ENCODE measurements around the gene SETD3. TPM values are rescaled to one million over a fixed set of nuclear protein-coding genes. Genes with fewer than 3 reads are reported as not detected.

The SETD3 gene
- total and polyA plus RNA-seq, 10 of the 15 experiments (the other 5 are each of a cell fraction or from before 2014, with no cell fraction given) = 11.3 to 44.2 (median 36.5) TPM

- Histone ChIP-seq H3K4me2 (ENCODE audit: control insufficient read depth, insufficient read depth) (no peak overlapping the region), H3K27ac (ENCODE audit: control insufficient read depth, insufficient read depth) (no peak overlapping the region), H3K9ac (ENCODE audit: control insufficient read depth, insufficient read depth, low read length) (no peak overlapping the region), H2AFZ (ENCODE audit: control insufficient read depth, low read depth, low read length) (no peak overlapping the region), H3K9me3 (replicated peaks; ENCODE audit: control insufficient read depth, insufficient read depth, low read length) (no peaks in the 10 kb centered on the region), H3K4me3 (no peak overlapping the region), H3K4me1 (ENCODE audit: control insufficient read depth, insufficient read depth, low read length) (no peaks in the 10 kb centered on the region), H3K79me2 (ENCODE audit: control insufficient read depth, insufficient read depth, low read length) (no peaks in the 10 kb centered on the region), H4K20me1 (ENCODE audit: control insufficient read depth, insufficient read depth) (no peaks in the 10 kb centered on the region), H3K36me3 (ENCODE audit: control insufficient read depth in 2 of 2, insufficient read depth in 2 of 2, low read length in 1 of 2) (peaks cover 0 to 3% of the 10 kb centered on the region in 2 experiments; a peak in 2 of 4 replicates), H3K27me3 (replicated peaks in 1 of 2; ENCODE audit: control insufficient read depth in 2 of 2, insufficient read depth in 2 of 2, low read length in 1 of 2) (no peaks in the 10 kb centered on the region)
- CTCF ChIA-PET = interaction anchor here (0.9 to 1.3 kb wide), 4 partner anchors 107 to 116 kb away, joined by 3 to 10 read pairs (median 6); no protein-coding TSS in a partner anchor
- RAD21 ChIA-PET (ENCODE audit: unreplicated experiment) = interaction anchor here (0.6 to 1.1 kb wide), 4 partner anchors 110 to 1647 kb away, joined by 3 to 7 read pairs (median 3); no protein-coding TSS in a partner anchor
- SMC1A ChIA-PET (ENCODE audit: uncharacterized antibody, unreplicated experiment) = interaction anchor here (1.2 kb wide), 1 partner anchor 109 kb away, joined by 4 read pairs; no protein-coding TSS in a partner anchor
- POLR2A ChIA-PET = interaction anchor here (0.6 kb wide), 1 partner anchor 312 kb away, joined by 3 read pairs; no protein-coding TSS in a partner anchor
- FAIRE-seq (no peak), ATAC-seq (peak; percentile 91), DNase-seq (ENCODE audit: low read depth, low spot score) (no peak)
- peak; percentile 30 for TF ChIP-seq RELA (IDR thresholded peaks at IDR 0.05; ENCODE audit: borderline replicate concordance, partially characterized antibody)
- peak; percentile 14; the same call in 1 of the 2 replicates for TF ChIP-seq ZNF24 (IDR thresholded peaks at IDR 0.05)
- peak; percentile 62; the same call in 1 of the 2 replicates for TF ChIP-seq LARP7 (IDR thresholded peaks at IDR 0.05)
- no peak for TF ChIP-seq NFXL1 (IDR thresholded peaks at IDR 0.05; ENCODE audit: borderline replicate concordance)
- peak; percentile 80 for TF ChIP-seq SMARCA5 (IDR thresholded peaks at IDR 0.05)
- peak in 1 of 2 experiments; percentile 27; a peak in 1 of 4 replicates for TF ChIP-seq BHLHE40 (IDR thresholded peaks at IDR 0.05; ENCODE audit: borderline replicate concordance in 1 of 2, low read depth in 2 of 2, low read length in 1 of 2)
- 0 out of 2 replicates have a peak, but pooled peaks have one; percentile 41 for TF ChIP-seq DPF2 (IDR thresholded peaks at IDR 0.05)
- no peak for TF ChIP-seq CHD1 (IDR thresholded peaks at IDR 0.05; ENCODE audit: low read depth, low read length)
- TF ChIP-seq POU2F2 (IDR thresholded peaks at IDR 0.05; ENCODE audit: borderline replicate concordance, low read depth, low read length) = 0 out of 3 replicates have a peak, but pooled peaks have one; percentile 37
- TF ChIP-seq RAD21 (IDR thresholded peaks at IDR 0.05; ENCODE audit: insufficient read depth, low read depth, low read length) = peak; percentile 84
- no peak for TF ChIP-seq ZSCAN29 (IDR thresholded peaks at IDR 0.05)
- TF ChIP-seq CBFB (IDR thresholded peaks at IDR 0.05; ENCODE audit: low read depth) = no peak
- TF ChIP-seq NR2F1 (conservative IDR thresholded peaks at IDR 0.05) = 0 out of 2 replicates have a peak, but pooled peaks have one; percentile 20
- peak; percentile 84 for TF ChIP-seq YY1 (IDR thresholded peaks at IDR 0.05; ENCODE audit: low read depth, low read length)
- no peak for TF ChIP-seq NR2C1 (IDR thresholded peaks at IDR 0.05)
- peak; percentile 97 for TF ChIP-seq SMC3 (IDR thresholded peaks at IDR 0.05; ENCODE audit: borderline replicate concordance, low read length)
- TF ChIP-seq GATAD2B (conservative IDR thresholded peaks at IDR 0.05; ENCODE audit: low read depth) = peak; percentile 75; the same call in 1 of the 2 replicates
- TF ChIP-seq RB1 (IDR thresholded peaks at IDR 0.05; ENCODE audit: borderline replicate concordance) = peak; percentile 53; the same call in 1 of the 2 replicates
- 0 out of 2 replicates have a peak, but pooled peaks have one; percentile 26 for TF ChIP-seq IKZF1 (conservative IDR thresholded peaks at IDR 0.05)
- TF ChIP-seq, protein P1, sequence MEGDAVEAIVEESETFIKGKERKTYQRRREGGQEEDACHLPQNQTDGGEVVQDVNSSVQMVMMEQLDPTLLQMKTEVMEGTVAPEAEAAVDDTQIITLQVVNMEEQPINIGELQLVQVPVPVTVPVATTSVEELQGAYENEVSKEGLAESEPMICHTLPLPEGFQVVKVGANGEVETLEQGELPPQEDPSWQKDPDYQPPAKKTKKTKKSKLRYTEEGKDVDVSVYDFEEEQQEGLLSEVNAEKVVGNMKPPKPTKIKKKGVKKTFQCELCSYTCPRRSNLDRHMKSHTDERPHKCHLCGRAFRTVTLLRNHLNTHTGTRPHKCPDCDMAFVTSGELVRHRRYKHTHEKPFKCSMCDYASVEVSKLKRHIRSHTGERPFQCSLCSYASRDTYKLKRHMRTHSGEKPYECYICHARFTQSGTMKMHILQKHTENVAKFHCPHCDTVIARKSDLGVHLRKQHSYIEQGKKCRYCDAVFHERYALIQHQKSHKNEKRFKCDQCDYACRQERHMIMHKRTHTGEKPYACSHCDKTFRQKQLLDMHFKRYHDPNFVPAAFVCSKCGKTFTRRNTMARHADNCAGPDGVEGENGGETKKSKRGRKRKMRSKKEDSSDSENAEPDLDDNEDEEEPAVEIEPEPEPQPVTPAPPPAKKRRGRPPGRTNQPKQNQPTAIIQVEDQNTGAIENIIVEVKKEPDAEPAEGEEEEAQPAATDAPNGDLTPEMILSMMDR (IDR thresholded peaks at IDR 0.05 in 2 of 3, conservative IDR thresholded peaks at IDR 0.05 in 1 of 3; ENCODE audit: control insufficient read depth in 2 of 3, extremely low read depth in 1 of 3, insufficient read depth in 1 of 3, low read depth in 3 of 3, low read length in 3 of 3) = peak; percentile 96 to 99 (median 96)
- TF ChIP-seq, protein P2, sequence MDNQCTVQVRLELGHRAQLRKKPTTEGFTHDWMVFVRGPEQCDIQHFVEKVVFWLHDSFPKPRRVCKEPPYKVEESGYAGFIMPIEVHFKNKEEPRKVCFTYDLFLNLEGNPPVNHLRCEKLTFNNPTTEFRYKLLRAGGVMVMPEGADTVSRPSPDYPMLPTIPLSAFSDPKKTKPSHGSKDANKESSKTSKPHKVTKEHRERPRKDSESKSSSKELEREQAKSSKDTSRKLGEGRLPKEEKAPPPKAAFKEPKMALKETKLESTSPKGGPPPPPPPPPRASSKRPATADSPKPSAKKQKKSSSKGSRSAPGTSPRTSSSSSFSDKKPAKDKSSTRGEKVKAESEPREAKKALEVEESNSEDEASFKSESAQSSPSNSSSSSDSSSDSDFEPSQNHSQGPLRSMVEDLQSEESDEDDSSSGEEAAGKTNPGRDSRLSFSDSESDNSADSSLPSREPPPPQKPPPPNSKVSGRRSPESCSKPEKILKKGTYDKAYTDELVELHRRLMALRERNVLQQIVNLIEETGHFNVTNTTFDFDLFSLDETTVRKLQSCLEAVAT (IDR thresholded peaks at IDR 0.05) = no peak
- 22% methylated on average over 19 of the region's 21 CpGs for WGBS (ENCODE audit: insufficient coverage, insufficient replicate concordance, low lambda C conversion rate, missing lambda C conversion rate)
- no TSS peak for BruUV-seq (replicated peaks)
- in situ Hi-C loops (cut with MboI) = no loop called here
- intact Hi-C loops (cut with micrococcal nuclease; ENCODE audit: unreplicated experiment) = loop anchor here (1.0 to 2.0 kb wide), 3 partner anchors 111 to 374 kb away; no protein-coding TSS in a partner anchor
Measured at GRCh38 chr14:99518441-99519346, 38.0 kb upstream of the SETD3 start.

All from GM12878 (cell line).